Effector memory CD4-positive, alpha-beta T cell (primary cell): ENCODE measurements around the gene SPIN1.

Experiments
- DNase-seq, 3 donors: peaks; one replicate each; pipeline ENCODE4 v3.0.0-alpha.2; 2020
- H3K27ac ChIP-seq: 2 replicates; pipeline ENCODE4 v1.7.0; 2013; ENCODE audit warnings: mild to moderate bottlenecking, low read length, moderate library complexity; ENCODE audit not compliant: insufficient read depth, poor library complexity, severe bottlenecking
- H3K27me3 ChIP-seq: replicated peaks from 2 replicates; pipeline ENCODE4 v1.7.0; 2013; ENCODE audit warnings: mild to moderate bottlenecking, low read length; ENCODE audit not compliant: insufficient read depth, control insufficient read depth, poor library complexity, severe bottlenecking
- H3K36me3 ChIP-seq: 2 replicates; pipeline ENCODE4 v1.7.0; 2013; ENCODE audit warnings: mild to moderate bottlenecking, low read length, moderate library complexity; ENCODE audit not compliant: control insufficient read depth, insufficient read depth
- H3K4me1 ChIP-seq: 2 replicates; pipeline ENCODE4 v1.7.0; 2013; ENCODE audit warnings: low read length, mild to moderate bottlenecking; ENCODE audit not compliant: control insufficient read depth, insufficient read depth, poor library complexity, severe bottlenecking
- H3K4me3 ChIP-seq: 2 replicates; pipeline ENCODE4 v1.7.0; 2013; ENCODE audit warnings: low read length, low read depth, mild to moderate bottlenecking; ENCODE audit not compliant: insufficient read depth, poor library complexity, severe bottlenecking
- H3K9me3 ChIP-seq: 2 replicates; pipeline ENCODE4 v1.7.0; 2013; ENCODE audit warnings: mild to moderate bottlenecking, low read length, moderate library complexity; ENCODE audit not compliant: control insufficient read depth

The SPIN1 gene

GRCh38 chr9:88446728-88447127 is 58.5 kb downstream of the SPIN1 start:
- Histone ChIP-seq H3K4me3 (no peak overlapping the region), H3K27ac (no peak overlapping the region), H3K27me3 (no peaks in the 10 kb centered on the region), H3K36me3 (peaks cover 6% of the 10 kb centered on the region), H3K4me1 (no peaks in the 10 kb centered on the region), H3K9me3 (no peaks in the 10 kb centered on the region)
- DNase-seq, result no peak

- H3K27ac ChIP-seq, result no peak overlapping the region
Measured at GRCh38 chr9:88447431-88447830, 59.2 kb downstream of the SPIN1 start.

GRCh38 chr9:88451160-88451559 is 62.9 kb downstream of the SPIN1 start:
- Histone ChIP-seq H3K9me3 (no peaks in the 10 kb centered on the region), H3K27me3 (no peaks in the 10 kb centered on the region), H3K36me3 (peaks cover 6% of the 10 kb centered on the region), H3K4me1 (no peaks in the 10 kb centered on the region), H3K4me3 (no peak overlapping the region), H3K27ac (no peak overlapping the region)
- DNase-seq, result no peak

More at GRCh38 chr9:88447431-88447830, 59.2 kb downstream of the SPIN1 start:
- no peak for DNase-seq
- Histone ChIP-seq H3K4me3 (no peak overlapping the region), H3K9me3 (no peaks in the 10 kb centered on the region), H3K4me1 (no peaks in the 10 kb centered on the region), H3K36me3 (peaks cover 6% of the 10 kb centered on the region), H3K27me3 (no peaks in the 10 kb centered on the region)

DNA sequence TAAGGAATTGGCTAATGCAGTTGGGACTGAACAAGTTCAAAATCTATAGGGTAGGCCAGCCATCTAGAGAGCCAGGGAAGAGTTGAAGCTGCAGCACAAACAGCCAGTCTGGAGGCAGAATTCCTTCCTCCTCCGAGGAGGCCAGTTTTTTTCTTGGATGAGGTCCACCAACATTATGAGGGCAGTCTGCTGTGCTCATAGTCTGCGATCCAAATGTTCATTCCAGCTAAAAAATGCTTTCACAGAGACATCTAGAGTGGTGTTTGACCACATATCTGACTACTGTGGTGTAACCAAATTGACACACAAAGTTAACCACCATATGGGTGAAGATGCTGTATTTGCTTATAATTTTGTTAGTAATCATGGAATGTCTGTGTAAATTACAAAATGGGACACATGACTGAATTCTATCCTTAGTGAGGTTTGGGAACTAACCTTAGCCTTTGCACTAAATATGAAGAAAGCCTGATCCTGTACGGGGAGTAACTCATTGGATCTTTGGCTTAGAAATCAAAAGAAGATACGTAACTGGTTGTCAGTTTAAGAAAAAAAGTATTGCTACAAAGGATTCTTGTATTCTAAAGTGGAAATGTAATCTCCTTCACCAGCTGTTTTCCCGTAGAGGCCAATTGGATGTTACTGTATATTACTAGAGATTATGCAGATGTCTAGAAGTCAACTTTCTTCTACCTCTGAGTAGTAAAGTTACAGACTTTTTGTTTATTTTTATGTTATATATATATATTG is 70.6 kb downstream of the SPIN1 start:
- no peak overlapping the region for H3K4me3 ChIP-seq

GRCh38 chr9:88460587-88461332 is 72.5 kb downstream of the SPIN1 start:
- DNase-seq, result no peak
- no peaks in the 10 kb centered on the region for H3K36me3 ChIP-seq
- H3K4me3 ChIP-seq, result no peak overlapping the region
- no peaks in the 10 kb centered on the region for H3K9me3 ChIP-seq
- H3K4me1 ChIP-seq, result no peaks in the 10 kb centered on the region
- no peak overlapping the region for H3K27ac ChIP-seq
- H3K27me3 ChIP-seq, result no peaks in the 10 kb centered on the region

More for the DNA sequence above, 70.6 kb downstream of the SPIN1 start:
- Histone ChIP-seq H3K4me1 (no peaks in the 10 kb centered on the region), H3K36me3 (no peaks in the 10 kb centered on the region), H3K9me3 (no peaks in the 10 kb centered on the region), H3K27ac (no peak overlapping the region), H3K27me3 (no peaks in the 10 kb centered on the region)
- DNase-seq, result no peak

DNA sequence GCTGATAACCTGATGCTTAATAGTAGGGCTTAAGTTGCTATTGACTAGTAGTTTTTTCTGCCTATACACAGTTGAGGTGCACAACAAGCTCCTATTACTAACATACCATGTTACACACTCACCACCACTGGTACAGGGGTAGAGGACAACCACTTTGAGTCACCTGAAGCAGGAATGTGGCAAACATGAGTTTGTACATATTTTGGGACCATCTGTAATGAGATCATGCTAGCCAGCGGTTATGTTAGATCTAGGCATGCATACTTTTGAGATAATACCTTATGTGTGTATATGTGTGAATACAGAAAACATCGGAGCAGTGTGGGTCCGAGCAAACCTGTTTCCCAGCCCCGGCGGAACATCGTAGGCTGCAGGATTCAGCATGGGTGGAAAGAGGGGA is 73.9 kb downstream of the SPIN1 start:
- Histone ChIP-seq H3K4me1 (no peaks in the 10 kb centered on the region), H3K27me3 (no peaks in the 10 kb centered on the region), H3K9me3 (no peaks in the 10 kb centered on the region), H3K27ac (no peak overlapping the region), H3K4me3 (no peak overlapping the region), H3K36me3 (no peaks in the 10 kb centered on the region)
- no peak for DNase-seq

GRCh38 chr9:88464851-88465250 is 76.6 kb downstream of the SPIN1 start:
- Histone ChIP-seq H3K27me3 (no peaks in the 10 kb centered on the region), H3K9me3 (no peaks in the 10 kb centered on the region), H3K4me1 (no peaks in the 10 kb centered on the region), H3K27ac (no peak overlapping the region), H3K36me3 (no peaks in the 10 kb centered on the region), H3K4me3 (no peak overlapping the region)
- DNase-seq, result no peak

DNA sequence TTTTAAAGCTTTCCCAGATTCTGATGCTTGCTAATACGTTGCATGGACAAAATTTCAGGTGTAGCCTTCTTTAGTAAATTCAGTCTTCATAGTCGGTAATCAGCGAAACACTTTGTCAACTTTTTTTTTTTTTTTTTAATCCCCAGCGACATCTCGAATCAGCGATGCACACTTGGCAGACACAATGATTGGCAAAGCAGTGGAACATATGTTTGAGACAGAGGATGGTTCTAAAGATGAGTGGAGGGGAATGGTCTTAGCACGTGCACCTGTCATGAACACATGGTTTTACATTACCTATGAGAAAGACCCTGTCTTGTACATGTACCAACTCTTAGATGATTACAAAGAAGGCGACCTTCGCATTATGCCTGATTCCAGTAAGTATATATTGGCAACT is 80.0 kb downstream of the SPIN1 start:
- Histone ChIP-seq H3K4me1 (no peaks in the 10 kb centered on the region), H3K4me3 (no peak overlapping the region), H3K27ac (no peak overlapping the region), H3K27me3 (no peaks in the 10 kb centered on the region), H3K9me3 (no peaks in the 10 kb centered on the region), H3K36me3 (no peaks in the 10 kb centered on the region)
- DNase-seq, result no peak

DNA sequence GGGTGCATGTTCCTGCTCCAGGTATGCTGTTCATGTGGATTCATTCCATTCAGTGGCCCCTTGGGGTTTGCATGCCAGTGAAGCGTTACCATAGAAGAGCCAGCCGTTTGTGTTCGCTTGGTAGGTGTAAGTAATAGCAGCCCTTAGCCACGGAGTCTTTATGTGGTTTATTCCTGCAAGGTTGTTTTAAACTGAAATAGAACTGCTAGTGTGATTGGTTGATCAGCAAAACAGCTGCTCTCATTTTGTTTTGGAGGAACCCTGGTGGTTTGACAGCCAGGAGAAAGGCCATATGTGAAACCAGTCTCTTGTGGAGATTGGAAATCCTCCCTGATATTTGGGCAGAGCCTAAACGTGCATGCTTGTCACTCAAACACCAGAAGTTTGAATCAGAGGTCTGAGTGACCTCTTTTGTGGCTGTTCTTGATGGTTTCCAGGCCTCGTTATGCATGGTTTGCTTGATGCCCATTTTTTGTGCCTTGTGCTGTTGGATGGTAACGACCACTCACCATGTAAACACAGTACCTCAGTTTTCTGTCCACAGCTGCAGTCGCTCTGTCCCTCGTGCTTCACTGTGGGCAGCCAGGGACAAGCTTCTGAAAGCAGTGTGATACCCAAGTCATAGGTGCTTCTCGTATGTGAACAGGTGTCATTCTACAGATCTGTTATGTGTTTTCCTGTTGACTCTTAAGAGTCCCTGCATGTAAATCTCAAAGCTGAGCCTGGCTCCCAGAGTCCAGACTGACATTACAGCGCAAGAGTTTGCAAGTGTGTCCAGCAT is 88.4 kb downstream of the SPIN1 start:
- Histone ChIP-seq H3K27ac (no peak overlapping the region), H3K4me3 (no peak overlapping the region), H3K9me3 (no peaks in the 10 kb centered on the region), H3K4me1 (no peaks in the 10 kb centered on the region), H3K36me3 (peaks cover 12% of the 10 kb centered on the region), H3K27me3 (no peaks in the 10 kb centered on the region)
- DNase-seq, result no peak
